ENCODE results near the gene ACSF3. TPM values are rescaled to one million over a fixed set of nuclear protein-coding genes. Genes with fewer than 3 reads are reported as not detected.

The ACSF3 gene
- total and polyA plus RNA-seq, 2 of the 4 experiments (the other 2 are of a cell fraction), result 9.5 to 14.2 TPM

DNA sequence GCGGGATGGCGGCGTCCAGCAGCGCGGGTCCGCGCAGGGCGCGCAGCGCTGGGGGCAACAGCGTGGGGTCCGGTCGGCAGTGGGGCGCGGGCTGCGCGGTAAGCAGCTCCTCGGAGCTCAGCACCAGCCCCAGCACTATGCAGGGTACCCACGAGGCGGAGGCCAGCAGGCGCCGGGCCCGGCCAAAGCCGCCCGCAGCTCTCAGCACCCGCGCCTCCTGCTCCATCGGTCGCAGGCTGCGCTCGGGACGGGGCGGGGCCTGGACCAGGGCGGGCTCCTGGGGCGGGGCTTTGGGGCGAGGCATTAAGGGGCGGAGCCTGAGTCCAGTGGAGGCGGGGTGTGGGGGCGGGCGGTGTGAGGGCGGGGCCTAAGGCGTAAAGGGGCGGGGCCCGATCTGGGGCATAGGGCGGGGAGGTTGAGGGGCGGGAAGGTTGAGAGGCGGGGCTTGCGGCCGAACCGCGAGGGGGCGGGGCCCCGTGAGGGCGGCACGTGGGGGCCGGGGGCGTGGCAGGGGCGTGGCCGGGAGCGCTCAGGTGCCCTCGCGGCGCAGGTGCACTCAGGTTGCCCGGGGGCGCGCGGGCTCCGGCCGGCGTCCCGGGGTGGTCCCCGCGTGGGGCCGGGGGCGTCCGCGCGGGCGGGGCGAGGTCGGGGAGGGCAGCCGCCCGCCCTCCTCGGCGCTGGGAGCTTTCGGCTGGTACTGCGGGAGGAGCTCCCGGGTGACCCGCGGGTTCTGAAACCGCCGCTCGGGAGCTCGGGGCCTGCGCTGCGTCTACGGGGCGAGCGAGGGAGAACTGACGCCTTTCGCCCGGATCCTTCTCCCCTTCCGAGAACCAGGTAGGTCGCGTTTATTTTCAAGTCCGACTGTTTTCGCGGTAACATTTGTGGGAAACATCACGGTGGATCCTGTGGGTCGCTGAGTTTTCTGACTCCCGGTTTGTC is 108.1 kb downstream of the ACSF3 start:
- Histone ChIP-seq H3K27me3 (ENCODE audit: control insufficient read depth, insufficient read depth, low read length) (peaks cover 37% of the 10 kb centered on the region), H3K4ac (ENCODE audit: low read depth, low read length) (no peak overlapping the region), H2AFZ (replicated peaks; ENCODE audit: low read length, poor library complexity) (peak overlapping the region; percentile 90), H2BK20ac (ENCODE audit: low read depth, low read length) (no peak overlapping the region), H3K4me2 (ENCODE audit: low read depth, low read length) (peak overlapping the region; percentile 97), H3K9me3 (ENCODE audit: control insufficient read depth, insufficient read depth, low read length) (peaks cover 8% of the 10 kb centered on the region), H3K4me1 (ENCODE audit: control insufficient read depth, insufficient read depth, low read length) (peaks cover 7% of the 10 kb centered on the region), H3K27ac (ENCODE audit: insufficient read depth, low read length) (no peak overlapping the region), H3K14ac (replicated peaks; ENCODE audit: low read depth, low read length) (no peak overlapping the region), H3K18ac (ENCODE audit: low read depth, low read length) (no peak overlapping the region), H3K9ac (ENCODE audit: low read depth, low read length) (no peak overlapping the region), H4K5ac (ENCODE audit: low read depth, low read length) (no peak overlapping the region), H3K9me1 (ENCODE audit: insufficient read depth, low read length) (no peaks in the 10 kb centered on the region), H3K36me3 (ENCODE audit: control insufficient read depth, insufficient read depth, low read length) (no peaks in the 10 kb centered on the region), H3K23ac (ENCODE audit: low read depth, low read length) (no peak overlapping the region), H2BK120ac (ENCODE audit: low read depth, low read length) (no peak overlapping the region), H2AK9ac (replicated peaks; ENCODE audit: low read depth, low read length, poor library complexity) (peak overlapping the region; percentile 52), H4K8ac (ENCODE audit: low read depth in 2 of 2, low read length in 2 of 2) (no peak overlapping the region), H4K91ac (ENCODE audit: insufficient read depth, low read depth, low read length) (no peak overlapping the region), H2BK15ac (ENCODE audit: low read depth, low read length) (no peak overlapping the region), H3K79me1 (ENCODE audit: low read depth in 1 of 2, low read length in 2 of 2) (no peaks in the 10 kb centered on the region), H2BK5ac (ENCODE audit: low read depth, low read length, poor library complexity, severe bottlenecking) (no peak overlapping the region), H4K20me1 (ENCODE audit: insufficient read depth, low read length) (peaks cover 7% of the 10 kb centered on the region; the same call in 1 of the 2 replicates), H2AK5ac (ENCODE audit: low read depth, low read length) (no peak overlapping the region), H3K4me3 (ENCODE audit: insufficient read depth, low read depth, low read length) (peak overlapping the region; percentile 76), H3K56ac (ENCODE audit: extremely low read depth, insufficient read depth, low read length) (no peak overlapping the region)
- intact Hi-C loops (cut with micrococcal nuclease) (no loop called here), dilution Hi-C loops (cut with HindIII; ENCODE audit: low sequenced_read_pairs, unreplicated experiment) (no loop called here), in situ Hi-C loops (cut with MboI; ENCODE audit: low sequenced_read_pairs) (no loop called here)
- WGBS, 2 experiments (ENCODE audit: extremely low coverage in 2 of 2, insufficient read length in 1 of 2), result 2% methylated on average over 41 of the region's 111 CpGs; no CpG with 5 or more reads in 1 of the 2 experiments
- peak; percentile 66 for DNase-seq
- TF ChIP-seq, protein P1, sequence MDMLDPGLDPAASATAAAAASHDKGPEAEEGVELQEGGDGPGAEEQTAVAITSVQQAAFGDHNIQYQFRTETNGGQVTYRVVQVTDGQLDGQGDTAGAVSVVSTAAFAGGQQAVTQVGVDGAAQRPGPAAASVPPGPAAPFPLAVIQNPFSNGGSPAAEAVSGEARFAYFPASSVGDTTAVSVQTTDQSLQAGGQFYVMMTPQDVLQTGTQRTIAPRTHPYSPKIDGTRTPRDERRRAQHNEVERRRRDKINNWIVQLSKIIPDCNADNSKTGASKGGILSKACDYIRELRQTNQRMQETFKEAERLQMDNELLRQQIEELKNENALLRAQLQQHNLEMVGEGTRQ (IDR thresholded peaks at IDR 0.05; ENCODE audit: low read depth, low read length), result peak; percentile 79
- no peak for TF ChIP-seq NFE2L2 (IDR thresholded peaks at IDR 0.05; ENCODE audit: low read depth, low read length)
- POLR2A ChIA-PET (ENCODE audit: unreplicated experiment), result no interaction called here
- peak; percentile 98 for ATAC-seq (ENCODE audit: low read depth)
- CTCF ChIA-PET, result no interaction called here
- no TSS peak for BruUV-seq (replicated peaks)
